GM12891 (cell line): Measurements from ENCODE around the gene IARS1.

Source experiments
- POLR2A ChIP-seq: IDR thresholded peaks from 2 replicates; pipeline ENCODE4 v1.6.1; 2011; ENCODE audit warnings: low read depth, low read length, control low read depth
- POLR2AphosphoS5 ChIP-seq: IDR thresholded peaks from 2 replicates; pipeline ENCODE4 v1.6.1; 2011; ENCODE audit warnings: low read depth, low read length, control low read depth
- TAF1 ChIP-seq: IDR thresholded peaks from 2 replicates; pipeline ENCODE4 v1.6.1; 2011; ENCODE audit warnings: low read depth, low read length, control low read depth

DNA sequence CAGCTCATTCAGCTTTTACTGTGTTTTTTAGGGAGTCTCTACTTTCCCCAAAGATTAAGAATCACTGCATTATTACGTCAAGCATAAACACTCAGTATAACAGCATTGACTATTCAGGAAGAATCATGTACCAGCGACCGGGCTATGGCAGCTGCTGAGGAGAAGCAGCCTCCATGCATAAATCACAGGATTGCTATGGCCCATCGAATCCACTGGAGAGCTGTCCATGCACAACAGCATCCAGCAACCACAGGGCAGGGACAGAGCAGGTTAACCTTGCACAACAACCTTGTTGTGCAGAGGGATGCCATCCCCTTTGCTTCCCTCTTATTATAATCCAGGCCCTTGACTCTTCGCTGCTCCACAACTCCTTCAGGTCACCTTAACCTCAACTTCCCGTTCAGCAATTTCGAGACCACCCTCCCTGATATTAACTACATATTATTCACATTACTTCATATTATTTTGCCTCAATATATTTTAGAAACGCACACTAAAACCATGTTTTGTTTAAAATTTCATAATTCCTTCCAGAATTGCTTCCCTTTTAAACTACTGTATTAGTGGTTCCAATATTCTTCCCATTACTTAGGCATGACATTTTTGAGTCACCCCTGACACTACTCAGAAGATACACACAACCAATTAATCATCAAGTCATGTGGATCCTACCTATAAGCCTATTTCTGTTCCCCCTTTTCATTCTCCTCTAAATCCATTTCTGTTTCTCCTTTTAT lies 991 bp downstream of the IARS1 start:
- TF ChIP-seq POLR2A (no peak), TAF1 (no peak), POLR2AphosphoS5 (no peak)
